Neuron (in vitro differentiated cells): ENCODE measurements around the gene PCDHA4.
"Not testable (repeated sequence)": the region's sequence is repeated elsewhere in the genome, so short reads cannot be mapped to it uniquely, and the experiment has no call there.

Experiments
- H2AFZ ChIP-seq: one replicate; pipeline ENCODE4 v1.6.1; 2013; ENCODE audit warnings: low read depth, mild to moderate bottlenecking, inconsistent platforms, low read length, moderate library complexity
- H3K27me3 ChIP-seq: one replicate; pipeline ENCODE4 v1.6.1; 2013; ENCODE audit warnings: low read length; ENCODE audit not compliant: insufficient read depth
- H3K36me3 ChIP-seq: one replicate; pipeline ENCODE4 v1.6.1; 2013; ENCODE audit warnings: low read length; ENCODE audit not compliant: insufficient read depth
- H3K4me1 ChIP-seq: one replicate; pipeline ENCODE4 v1.6.1; 2013; ENCODE audit warnings: low read length; ENCODE audit not compliant: insufficient read depth
- H3K4me3 ChIP-seq: 2 replicates; pipeline ENCODE4 v1.5.1; 2013; ENCODE audit warnings: mild to moderate bottlenecking, low read length, moderate library complexity
- H3K9me3 ChIP-seq: one replicate; pipeline ENCODE4 v1.6.1; 2013; ENCODE audit warnings: low read length

Gene PCDHA4

GRCh38 chr5:140800816-140801493, 5.9 kb upstream of the PCDHA4 start, which contains the start of gene PCDHA3:
PCDHA3 (plus strand) TSS chr5:140801057.
- no peaks in the 10 kb centered on the region for H3K4me1 ChIP-seq
- H2AFZ ChIP-seq: no peak within 1 kb of the TSS
- H3K4me3 ChIP-seq: no peak within 1 kb of the TSS
- no peaks in the 10 kb centered on the region for H3K27me3 ChIP-seq
- peaks cover 4% of the 10 kb centered on the region for H3K36me3 ChIP-seq
- peaks cover 36% of the 10 kb centered on the region for H3K9me3 ChIP-seq

GRCh38 chr5:140801494-140801841, 5.4 kb upstream of the PCDHA4 start:
- Histone ChIP-seq H3K4me1 (no peaks in the 10 kb centered on the region), H3K27me3 (no peaks in the 10 kb centered on the region), H3K36me3 (peaks cover 4% of the 10 kb centered on the region), H3K4me3 (no peak overlapping the region), H2AFZ (no peak overlapping the region), H3K9me3 (peaks cover 32% of the 10 kb centered on the region)

- H2AFZ ChIP-seq, H3K36me3 ChIP-seq, H3K4me3 ChIP-seq, H3K4me1 ChIP-seq, H3K27me3 ChIP-seq: not testable (repeated sequence)
- H3K9me3 ChIP-seq: peaks cover 27% of the 10 kb centered on the region
These were observed 4.5 kb upstream of the PCDHA4 start for GRCh38 chr5:140802381-140802780.

GRCh38 chr5:140802781-140803271, 4.0 kb upstream of the PCDHA4 start:
- Histone ChIP-seq H3K4me1 (no peaks in the 10 kb centered on the region), H2AFZ (no peak overlapping the region), H3K4me3 (no peak overlapping the region), H3K36me3 (peaks cover 4% of the 10 kb centered on the region), H3K9me3 (peaks cover 27% of the 10 kb centered on the region), H3K27me3 (no peaks in the 10 kb centered on the region)

- Histone ChIP-seq H3K9me3 (peaks cover 17% of the 10 kb centered on the region), H3K36me3 (peaks cover 15% of the 10 kb centered on the region), H3K4me3 (peak overlapping the region; percentile 90)
- H3K4me1 ChIP-seq, H3K27me3 ChIP-seq, H2AFZ ChIP-seq: not testable (repeated sequence)
These were observed 1.5 kb downstream of the PCDHA4 start for GRCh38 chr5:140808241-140808888.

GRCh38 chr5:140808889-140809291, 2.0 kb downstream of the PCDHA4 start:
- Histone ChIP-seq H3K4me3 (no peak overlapping the region), H3K36me3 (peaks cover 16% of the 10 kb centered on the region), H3K9me3 (peaks cover 20% of the 10 kb centered on the region), H3K27me3 (no peaks in the 10 kb centered on the region), H3K4me1 (peaks cover 2% of the 10 kb centered on the region), H2AFZ (no peak overlapping the region)

GRCh38 chr5:140821375-140822280, 14.8 kb downstream of the PCDHA4 start, which contains the start of gene PCDHA5:
PCDHA5 (plus strand) TSS chr5:140821613.
- Histone ChIP-seq H3K9me3 (peaks cover 34% of the 10 kb centered on the region), H3K4me1 (no peaks in the 10 kb centered on the region), H2AFZ (no peak within 1 kb of the TSS), H3K36me3 (peaks cover 34% of the 10 kb centered on the region), H3K27me3 (no peaks in the 10 kb centered on the region), H3K4me3 (no peak within 1 kb of the TSS)

GRCh38 chr5:140822281-140822629, 15.4 kb downstream of the PCDHA4 start:
- Histone ChIP-seq H3K4me3 (no peak overlapping the region), H3K9me3 (peaks cover 28% of the 10 kb centered on the region), H3K27me3 (no peaks in the 10 kb centered on the region), H3K36me3 (peaks cover 29% of the 10 kb centered on the region), H2AFZ (no peak overlapping the region), H3K4me1 (no peaks in the 10 kb centered on the region)

- not testable (repeated sequence) for H3K27me3 ChIP-seq, H2AFZ ChIP-seq, H3K4me1 ChIP-seq, H3K4me3 ChIP-seq
- H3K36me3 ChIP-seq: peaks cover 26% of the 10 kb centered on the region
- H3K9me3 ChIP-seq: peaks cover 28% of the 10 kb centered on the region
These were observed 16.1 kb downstream of the PCDHA4 start for GRCh38 chr5:140822969-140823368.

GRCh38 chr5:140823475-140823874, 16.6 kb downstream of the PCDHA4 start:
- H3K27me3 ChIP-seq: no peaks in the 10 kb centered on the region
- H3K4me1 ChIP-seq: no peaks in the 10 kb centered on the region
- H3K36me3 ChIP-seq: peaks cover 25% of the 10 kb centered on the region
- H3K9me3 ChIP-seq: peaks cover 26% of the 10 kb centered on the region
- H3K4me3 ChIP-seq: no peak overlapping the region
- no peak overlapping the region for H2AFZ ChIP-seq

- peaks cover 33% of the 10 kb centered on the region for H3K9me3 ChIP-seq
- peak within 1 kb of the TSS; percentile 78 for H3K4me3 ChIP-seq
These were observed 21.0 kb downstream of the PCDHA4 start, which contains the start of gene PCDHA6 for GRCh38 chr5:140827704-140828361. PCDHA6 (plus strand) TSS chr5:140827960; CDS start chr5:140828092, 132 bp downstream.

GRCh38 chr5:140828362-140828737, 21.5 kb downstream of the PCDHA4 start:
- Histone ChIP-seq H3K4me1 (peaks cover 4% of the 10 kb centered on the region), H3K36me3 (peaks cover 33% of the 10 kb centered on the region), H2AFZ (peak overlapping the region; percentile 80), H3K4me3 (peak overlapping the region; percentile 78), H3K9me3 (peaks cover 33% of the 10 kb centered on the region), H3K27me3 (no peaks in the 10 kb centered on the region)

More at GRCh38 chr5:140827704-140828361, 21.0 kb downstream of the PCDHA4 start, which contains the start of gene PCDHA6:
- H2AFZ ChIP-seq: peak within 1 kb of the TSS; percentile 80
- H3K27me3 ChIP-seq: no peaks in the 10 kb centered on the region
- H3K36me3 ChIP-seq: peaks cover 34% of the 10 kb centered on the region
- peaks cover 4% of the 10 kb centered on the region for H3K4me1 ChIP-seq
